NAMALWA (cell line): ENCODE data around the gene PFKP.
A peak's percentile ranks its signal among the peaks of the same experiment; 100 is the strongest.

ENCODE experiments used
- DNase-seq: peaks from one replicate; pipeline ENCODE4 v3.0.0-alpha.2; 2015; ENCODE audit warnings: low spot score

Gene PFKP

DNA sequence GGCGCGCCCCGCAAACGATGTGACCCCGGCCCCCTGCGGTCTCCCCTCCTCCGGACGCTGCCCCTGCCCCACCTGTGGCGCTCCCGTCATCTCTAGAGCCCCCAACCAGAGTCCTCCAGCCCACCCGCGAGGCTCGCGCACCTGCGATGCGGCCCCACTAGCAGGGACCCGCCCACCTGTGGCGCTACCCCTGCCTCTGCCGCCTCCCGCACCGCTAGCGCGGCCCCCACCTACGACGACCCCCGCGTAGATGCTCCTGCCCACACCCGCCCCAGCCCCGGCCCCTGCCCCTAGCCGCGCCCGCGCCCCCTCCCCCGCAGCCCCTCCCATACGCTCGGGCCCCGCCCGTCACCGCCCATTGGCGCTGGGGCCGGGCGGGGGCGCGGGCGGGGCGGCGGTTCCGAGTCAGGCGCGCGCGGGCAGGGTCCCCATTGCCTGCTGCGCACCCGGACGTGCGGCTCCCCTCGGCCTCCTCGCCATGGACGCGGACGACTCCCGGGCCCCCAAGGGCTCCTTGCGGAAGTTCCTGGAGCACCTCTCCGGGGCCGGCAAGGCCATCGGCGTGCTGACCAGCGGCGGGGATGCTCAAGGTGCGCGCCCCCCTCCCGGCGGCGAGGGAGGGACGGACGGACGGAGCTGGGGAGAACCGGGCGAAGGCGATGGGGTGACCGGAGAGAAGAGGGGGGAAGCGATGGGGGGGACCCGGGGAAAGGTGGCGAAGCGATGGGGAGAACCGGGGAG, at the start of gene PFKP:
Gene PFKP, plus strand, starts transcription at position 431 of the 741 bp plus-strand sequence. Its CDS starts 48 bp downstream, at position 479.
- peak; percentile 62 for DNase-seq

DNA sequence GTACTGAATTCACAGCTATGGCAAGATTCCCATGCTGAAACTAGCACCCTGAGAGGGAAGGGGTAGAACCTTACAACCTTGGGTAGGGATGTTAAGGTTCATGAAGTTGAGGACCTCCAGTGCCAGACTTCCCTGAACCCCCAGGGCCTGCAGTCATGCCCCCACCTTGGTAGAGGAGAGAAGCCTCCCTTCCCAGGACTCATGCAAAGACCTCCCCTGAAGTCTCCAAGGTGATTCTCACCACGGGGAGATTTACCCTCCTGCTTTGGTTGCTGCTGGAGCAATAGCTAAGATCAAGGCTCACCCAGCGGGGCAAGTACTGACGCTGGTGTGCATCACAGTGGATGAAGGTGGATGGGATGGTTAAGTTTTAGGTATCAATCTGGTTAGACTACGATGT, 49.1 kb upstream of the PFKP start:
- DNase-seq: no peak

DNA sequence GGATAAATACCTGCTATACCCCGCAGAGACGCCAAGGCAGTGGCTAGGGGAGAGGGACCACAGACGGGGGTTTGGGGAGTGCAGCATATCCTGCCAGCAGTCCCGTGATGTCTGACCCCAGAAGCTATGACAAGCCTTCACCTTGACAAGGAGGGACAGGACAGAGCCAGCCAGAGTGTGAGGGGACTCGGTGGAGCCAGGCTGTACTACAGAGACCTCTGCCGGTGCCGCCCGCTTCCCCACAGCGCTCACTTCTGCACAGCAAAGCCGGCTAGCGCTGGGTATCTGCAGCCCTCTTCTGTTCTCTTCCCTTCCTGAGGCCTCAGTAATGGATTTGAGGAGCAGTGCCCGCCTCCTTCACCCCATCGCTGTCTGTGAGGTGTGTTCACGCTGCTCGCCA, 47.0 kb upstream of the PFKP start:
- no peak for DNase-seq

DNA sequence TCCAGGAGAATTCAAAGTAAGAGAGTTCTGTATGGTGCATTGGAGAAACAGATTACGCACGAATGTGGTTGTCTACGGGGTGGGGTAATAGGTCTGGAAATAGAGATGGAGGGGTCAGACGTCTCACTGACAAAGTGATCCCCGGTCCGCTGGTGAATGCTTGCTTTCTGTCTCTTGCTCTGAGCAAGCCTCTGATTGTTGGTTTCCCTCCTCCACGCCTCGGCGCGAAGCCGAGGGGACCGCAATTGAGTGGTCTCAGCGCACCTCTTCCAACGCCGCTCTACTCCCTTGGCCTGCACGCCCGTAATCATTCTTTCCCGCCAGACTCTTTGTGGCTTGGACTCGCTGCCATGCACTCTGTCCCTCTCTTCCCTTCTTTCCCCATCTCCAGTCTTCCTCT, 46.5 kb upstream of the PFKP start:
- DNase-seq: no peak

DNA sequence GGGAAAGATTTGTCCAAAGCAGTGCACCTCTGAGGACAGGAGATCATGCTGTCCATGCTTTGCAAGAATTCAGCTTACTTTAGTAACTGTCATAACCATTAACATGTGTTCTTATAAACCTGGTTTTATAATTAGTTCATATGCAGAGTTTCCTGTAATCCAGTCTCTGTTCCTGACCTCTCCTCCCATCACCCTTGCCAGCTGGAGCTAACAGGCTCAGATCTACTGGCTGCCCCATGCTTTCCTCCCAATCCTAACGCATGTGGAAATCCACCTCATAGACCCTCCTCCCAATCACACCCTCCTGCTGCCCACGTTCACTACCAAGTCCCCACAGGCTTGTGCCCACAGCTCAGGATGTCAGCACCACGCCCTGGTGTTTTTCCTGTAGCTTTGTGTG, 45.3 kb upstream of the PFKP start:
- DNase-seq: no peak

DNA sequence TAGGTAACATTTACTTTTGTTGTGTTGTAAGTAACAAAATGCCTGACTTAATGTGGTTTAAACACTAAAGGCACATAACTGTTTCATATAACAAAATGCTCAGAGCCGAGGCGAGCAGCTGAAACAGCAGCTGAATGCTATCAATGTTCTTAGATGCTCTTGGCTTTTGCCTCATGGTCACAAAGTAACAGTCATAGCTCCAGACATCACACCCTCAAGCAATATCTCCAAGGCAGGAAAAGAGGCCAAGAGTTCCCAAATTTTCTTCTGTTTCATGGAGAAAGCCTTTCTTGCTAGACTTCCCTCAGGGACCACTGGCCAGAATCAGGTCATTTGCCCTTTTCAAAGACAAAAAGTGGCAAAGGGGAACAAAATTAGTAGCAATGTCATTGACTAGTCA, 43.5 kb upstream of the PFKP start:
- no peak for DNase-seq

DNA sequence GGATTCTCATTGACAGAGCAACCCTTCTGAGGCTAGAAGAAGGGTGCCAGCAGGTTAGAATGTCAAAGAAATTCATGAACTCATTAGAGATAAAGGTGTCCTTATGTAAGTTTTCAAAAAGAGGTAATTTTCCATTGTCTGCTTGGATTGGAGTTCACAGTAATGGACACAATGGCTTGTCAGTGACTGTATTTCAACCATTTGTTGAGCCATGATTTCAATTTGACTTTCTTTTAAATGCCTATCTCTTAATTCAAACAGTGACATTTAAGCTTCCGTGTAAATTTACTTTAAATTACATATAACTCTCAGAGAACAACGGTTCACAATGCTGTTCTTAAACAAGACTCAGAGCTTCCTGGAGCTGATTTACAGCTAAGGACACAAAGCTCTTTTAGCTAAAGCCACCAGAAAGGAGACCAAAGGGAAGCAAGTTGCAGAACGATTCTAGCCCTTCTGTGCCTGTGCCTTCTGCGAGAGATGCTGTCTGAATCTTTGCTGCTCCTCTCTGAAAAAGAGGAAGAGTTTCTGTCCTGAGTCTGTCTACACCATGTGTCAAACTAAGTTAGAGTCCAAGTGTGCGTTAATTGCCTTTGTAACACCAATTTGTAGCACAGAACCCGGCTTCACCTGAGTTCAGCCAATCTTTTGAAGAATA, 42.2 kb upstream of the PFKP start:
- no peak for DNase-seq

DNA sequence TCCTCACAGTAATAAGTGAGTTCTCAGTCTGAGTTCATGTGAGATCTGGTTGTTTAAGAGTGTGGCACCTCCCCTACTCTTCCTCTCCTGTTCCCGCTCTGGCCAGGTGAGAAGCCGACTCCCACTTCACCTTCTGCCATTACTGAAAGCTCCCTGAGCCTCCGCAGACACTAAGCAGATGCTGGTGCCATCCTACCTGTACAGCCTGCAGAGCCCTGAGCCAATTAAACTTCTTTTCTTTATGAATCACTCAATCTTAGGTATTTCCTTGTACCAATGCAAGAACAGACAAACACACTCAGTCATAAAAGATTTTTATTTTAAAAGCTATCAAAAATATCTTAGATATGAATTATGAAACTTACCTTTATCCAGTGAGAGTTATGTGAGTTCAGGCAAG, 39.5 kb upstream of the PFKP start:
- no peak for DNase-seq

DNA sequence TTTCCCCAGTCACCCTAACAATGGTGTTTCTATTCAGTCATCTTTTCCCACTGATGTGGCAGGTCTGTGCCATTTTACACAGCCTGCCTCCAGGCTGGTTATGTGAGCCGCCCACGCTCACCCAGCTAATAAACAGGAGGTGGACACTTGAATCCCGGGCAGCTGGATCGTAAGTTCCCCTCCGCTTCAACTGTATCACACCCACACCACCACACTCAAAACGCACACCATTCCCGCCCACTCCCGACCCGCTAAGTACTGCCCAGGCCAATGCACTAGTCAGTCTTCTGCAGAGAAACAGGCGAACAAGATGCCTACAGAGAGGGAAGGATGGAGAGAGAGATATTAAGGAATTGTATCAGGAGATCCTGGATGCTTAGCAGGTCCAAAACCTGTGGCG, 38.9 kb upstream of the PFKP start:
- no peak for DNase-seq

DNA sequence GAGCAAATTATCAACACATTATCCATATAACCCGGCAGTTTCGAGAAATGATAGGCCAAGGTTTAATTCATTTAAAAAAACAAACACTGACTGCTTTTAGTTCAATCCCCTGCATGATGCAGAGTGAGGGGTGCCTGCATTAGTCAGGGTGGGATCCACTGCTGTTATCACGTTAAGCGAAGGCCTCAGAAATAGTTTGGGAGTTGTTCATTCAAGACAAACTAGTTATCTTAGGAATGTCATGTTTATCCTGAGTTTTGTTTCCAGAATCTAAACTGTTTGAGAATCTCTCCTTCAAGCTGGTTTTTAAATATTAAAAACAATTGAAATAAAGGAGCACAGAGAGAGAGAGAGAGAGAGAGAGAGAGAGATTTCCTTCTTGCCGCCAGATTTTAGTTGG, 36.6 kb upstream of the PFKP start:
- DNase-seq: no peak

DNA sequence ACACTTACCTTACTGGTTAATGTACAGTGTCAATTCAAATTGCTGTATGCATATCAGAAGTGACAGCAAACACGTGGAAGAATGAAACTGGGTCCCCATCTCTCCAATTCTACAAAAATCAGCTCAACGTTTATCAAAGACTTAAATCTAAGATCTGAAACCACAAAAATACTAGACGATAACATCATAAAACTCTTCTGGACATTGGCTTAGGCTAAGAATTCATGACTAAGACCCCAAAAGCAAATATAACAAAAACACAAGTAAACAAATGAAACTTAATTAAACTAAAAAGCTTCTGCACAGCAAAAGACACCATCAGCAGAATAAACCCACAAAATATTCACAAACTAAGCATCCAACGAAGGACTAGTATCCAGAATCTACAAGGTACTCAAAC, 35.9 kb upstream of the PFKP start:
- DNase-seq: no peak

DNA sequence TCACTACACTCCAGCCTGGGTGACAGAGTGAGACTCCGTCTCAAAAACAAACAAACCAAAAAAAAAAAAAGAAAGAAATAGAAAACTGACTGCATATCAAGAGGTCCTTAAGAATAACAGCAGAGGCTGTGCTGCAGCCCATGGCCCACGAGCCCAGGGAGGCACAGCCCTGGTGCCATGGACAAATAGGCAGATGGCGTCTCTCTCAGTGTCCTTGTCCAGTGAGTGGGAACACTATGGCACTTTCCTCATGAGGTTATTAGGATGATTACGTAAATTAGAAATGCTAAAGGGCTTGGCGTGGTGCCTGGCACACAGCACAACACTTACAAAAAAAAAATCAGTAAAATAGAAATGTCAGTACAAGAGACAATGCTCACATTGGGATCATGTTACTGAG, 33.4 kb upstream of the PFKP start:
- no peak for DNase-seq

DNA sequence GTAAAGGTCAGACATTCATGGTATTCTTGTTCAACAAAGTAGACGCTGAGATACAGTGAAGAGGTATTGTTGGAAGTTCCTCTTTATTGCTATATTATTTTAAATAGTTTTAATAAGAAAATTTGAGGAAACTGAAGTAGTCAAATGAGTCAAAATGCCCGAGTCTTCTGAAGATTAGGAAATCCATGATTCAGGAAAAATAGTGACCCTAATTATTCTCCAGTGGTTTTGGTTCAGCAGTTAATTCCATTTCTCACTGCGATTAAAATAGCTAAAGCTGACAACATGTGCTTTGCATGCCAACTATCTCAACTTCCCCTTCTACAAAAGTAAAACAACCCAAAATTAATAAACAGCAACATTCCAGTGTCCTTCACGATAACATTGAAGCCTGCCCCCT, 32.7 kb upstream of the PFKP start:
- no peak for DNase-seq

DNA sequence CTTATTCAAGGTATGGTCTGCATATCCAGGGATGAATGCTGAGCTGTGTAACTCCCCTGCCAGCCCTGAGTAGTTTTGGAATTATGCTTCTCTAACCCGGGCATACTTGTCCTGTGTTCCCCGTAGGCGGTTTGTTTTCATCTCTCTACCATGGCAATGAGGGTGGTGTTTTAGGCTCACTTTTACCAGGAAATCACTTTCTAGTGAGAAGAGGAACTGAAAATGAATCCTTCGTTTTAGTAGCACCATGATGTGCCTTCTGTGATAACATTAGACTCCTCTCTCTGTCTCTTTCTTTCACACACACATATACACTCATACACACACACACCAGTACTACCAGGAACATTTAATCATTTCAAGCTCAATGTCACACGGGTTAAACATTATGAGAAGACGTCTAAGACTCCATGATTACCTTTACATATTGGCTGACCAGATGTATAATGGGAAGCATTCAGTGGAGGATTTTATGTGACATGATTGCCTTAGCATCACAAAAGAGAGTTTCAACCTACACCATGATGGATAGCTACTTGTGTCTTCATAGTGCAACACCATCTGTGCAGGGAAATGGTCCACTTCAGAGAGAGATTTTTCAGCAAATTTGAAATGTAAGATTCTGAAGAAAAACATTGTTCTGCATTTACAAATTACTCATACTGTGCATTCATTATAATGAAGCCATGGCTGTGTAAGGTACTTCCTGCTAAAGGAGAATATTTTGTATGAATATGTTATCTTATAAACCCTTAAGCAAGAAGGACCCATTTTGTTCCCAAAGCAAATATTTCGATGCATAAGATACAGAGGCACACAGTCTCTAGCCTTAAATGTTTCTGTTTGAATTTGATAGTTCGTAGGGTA, 31.0 kb upstream of the PFKP start:
- peak; percentile 38 for DNase-seq

DNA sequence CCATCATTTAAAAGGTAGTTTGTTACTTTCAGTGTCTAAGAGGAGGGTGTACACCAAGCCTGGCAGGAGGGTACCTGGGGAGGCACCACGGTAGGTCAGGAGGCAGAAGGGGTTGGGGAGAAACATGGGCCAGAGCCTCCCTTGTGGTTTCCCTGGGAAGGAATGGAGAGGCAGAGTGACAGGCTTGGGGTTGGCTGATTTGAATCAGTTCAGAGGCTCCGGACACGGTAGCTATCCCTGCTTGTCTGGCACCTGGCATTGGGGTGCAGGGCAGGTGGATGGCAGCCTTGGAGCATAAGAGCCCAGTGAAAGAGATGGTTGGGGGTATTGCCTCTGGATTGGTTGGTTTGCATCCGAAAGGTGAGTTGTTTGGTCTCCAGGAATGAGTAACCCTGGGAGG, 30.2 kb upstream of the PFKP start:
- no peak for DNase-seq

DNA sequence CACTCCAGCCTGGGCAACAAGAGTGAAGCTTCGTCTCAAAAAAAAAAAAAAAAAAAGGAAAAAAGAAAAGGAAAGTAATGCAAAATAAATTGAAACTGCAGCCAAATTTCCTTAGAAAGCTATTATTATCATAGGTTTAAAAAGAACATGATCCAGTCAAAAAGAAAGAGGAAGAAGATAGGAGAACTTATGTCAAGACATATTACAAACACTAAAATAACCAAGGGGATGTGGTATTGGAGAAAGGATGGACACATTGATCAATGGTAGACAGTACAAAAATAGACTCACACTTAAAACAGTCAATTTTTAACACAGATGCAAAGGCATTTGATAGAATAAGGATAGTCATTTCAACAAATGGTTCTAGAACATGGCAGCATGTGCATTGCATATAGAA, 27.3 kb upstream of the PFKP start:
- no peak for DNase-seq

DNA sequence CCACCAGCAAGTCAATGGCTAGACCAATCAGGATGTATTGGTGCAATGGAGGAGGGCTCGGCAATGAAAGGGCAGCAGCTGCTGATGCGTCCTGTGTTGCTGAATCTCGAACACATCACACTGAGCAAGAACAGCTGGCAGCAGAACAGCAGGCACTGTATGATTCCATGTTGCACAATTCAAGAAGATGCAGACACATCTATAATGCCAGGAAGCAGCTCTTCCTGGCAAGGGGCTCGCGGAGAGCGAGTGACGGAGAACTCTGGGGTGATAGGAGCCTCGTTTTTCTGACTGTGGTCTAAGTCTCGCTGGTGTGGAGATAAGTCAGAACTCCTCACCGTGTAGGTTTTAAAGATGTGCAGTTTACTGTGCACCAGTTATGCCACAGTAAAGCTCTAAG, 24.8 kb upstream of the PFKP start:
- no peak for DNase-seq

DNA sequence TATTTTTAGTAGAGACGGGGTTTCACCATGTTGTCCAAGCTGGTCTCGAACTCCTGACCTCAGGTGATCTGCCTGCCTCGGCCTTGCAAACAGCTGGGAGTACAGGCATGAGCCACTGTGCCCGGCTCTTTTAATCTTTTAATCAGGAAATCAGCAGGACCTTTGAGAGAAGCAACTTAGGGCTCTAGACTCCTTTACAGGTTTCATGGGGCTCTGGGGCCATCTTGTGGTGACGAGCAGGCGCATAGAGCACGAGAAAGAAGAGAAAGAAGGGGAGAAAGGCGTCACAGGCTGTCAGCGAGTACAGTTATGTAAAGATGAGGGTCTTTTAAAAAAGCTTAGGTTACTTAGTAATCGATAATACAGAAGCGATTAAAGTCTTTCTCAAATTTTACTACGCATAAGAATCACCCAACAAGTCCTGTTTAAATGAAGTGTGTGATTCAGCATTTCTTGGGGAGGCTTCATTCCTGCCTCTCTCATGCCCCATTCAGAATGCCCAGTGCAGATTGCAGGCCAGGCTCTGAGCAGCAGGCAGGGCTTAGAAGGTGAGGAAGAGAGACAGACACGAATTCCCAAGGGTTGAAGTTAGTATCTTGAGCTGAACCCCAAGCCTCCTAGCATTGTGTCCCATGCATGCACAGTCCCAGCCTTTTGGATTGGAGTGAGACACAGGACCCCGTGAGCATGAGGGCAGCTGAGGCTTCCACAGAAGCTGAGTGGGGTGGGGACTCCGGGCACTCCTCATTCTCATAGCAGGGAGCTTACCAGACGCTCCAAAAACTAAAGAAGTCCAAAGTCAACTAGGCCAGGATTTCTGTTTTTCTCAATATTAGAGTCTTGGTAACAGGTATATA, 23.6 kb upstream of the PFKP start:
- DNase-seq: peak; percentile 75

DNA sequence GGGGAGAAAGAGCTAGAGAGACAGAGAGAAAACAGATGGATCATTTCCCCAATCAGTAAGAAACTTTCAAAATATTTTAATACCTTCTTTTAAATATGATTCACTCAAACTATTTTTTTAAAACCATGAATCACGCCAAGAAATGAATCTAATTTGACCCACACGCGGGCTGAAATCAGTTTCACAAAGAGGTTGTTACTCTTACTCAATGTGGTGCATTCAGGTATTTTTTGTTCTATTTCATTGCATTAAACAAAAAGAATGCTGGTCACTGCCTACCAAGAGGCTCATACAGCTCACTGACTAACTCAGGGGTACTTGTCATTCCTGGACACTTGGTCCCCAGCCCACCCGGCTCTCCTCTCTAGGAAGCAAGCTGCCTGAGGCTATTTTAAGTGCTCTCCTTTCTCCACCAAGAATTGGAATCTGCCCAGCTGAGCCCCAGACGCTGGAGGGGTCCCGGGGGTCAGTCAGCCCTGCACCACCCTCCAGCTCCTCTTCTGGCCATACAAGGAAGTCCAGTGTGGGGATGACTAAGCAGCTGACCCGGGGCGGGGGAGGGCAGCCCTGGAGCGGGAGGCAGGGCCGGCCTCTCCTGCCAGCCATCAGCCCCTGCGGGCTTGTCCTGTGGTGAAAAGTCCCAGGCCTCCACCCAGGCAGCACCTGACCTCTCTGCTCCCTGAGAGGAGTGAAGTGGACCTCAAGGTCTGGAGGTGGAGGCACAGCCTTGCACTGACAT, 21.7 kb upstream of the PFKP start:
- no peak for DNase-seq

DNA sequence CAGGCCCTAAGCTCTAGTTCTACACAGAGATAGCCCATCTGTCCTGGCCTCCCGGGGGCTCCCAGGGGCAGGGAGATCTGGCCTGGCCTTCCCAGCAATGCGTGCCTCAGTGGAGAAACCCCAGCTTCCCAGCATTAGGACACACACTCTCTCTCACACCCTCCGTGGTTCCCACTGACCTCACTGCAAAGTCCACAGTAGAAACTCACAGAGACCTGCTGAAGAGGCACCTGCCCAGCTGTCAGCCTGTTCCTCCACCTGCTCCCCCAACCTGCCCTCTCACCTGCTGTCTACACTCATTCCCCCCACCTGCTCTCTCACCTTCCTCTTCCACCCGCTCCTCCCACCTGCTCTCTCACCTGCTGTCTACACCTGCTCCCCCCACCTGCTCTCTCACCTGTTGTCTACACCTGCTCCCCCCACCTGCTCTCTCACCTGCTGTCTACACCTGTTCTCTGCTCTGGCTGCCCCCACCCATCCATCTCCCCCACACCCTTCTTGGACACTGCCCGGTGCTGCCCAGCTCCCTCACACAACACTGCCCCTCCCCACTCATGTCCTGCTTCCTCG, 21.1 kb upstream of the PFKP start:
- no peak for DNase-seq

DNA sequence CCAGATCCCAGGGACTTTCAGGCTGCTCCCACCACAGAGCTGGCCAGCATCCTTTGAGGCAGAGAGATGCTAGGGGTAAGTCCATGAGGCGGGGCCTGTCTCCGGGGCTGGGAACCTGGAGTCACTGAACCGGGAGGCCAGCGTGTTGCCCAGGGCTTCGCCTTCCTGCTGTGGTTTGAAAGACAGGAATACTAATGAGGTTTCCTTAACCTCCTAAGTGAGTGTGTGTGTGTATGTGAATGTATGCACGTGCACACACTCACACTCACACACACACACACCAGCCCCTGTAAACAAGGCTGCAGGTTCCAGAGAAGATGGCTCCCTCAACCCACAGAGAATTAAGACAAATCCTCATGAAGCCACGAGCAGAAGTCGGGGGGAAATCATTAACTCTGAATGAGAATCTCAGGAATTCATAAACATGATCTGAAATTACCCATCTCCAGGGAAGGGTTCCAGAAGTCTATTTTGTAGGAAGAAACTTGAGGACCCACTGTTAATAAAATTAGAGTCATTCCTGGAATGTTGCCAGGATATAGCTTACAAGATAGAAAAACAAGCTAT, 20.3 kb upstream of the PFKP start:
- DNase-seq: no peak
